ENCODE results near the gene CMTM7.

Gene CMTM7

DNA sequence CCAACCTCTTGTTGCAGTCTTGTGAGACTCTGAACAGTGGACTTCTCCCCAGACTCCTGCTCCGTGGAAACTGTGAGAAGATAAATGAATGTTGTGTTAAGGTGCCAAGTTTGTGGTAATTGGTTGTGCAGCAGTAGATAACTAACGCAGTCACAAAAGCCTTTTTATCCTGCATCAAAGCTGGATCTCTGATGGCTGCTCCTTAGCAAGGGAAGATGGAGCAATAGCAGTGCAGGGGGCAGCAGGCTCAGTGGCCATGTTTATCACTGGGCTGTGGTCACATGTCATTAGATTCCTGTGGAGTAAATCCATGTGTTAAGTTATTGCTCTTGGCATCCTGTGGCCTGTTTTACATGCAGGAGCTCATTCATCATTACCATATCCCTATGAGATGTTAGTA is 13.5 kb downstream of the CMTM7 start:
- H3K4me3 ChIP-seq (ENCODE audit: low read depth, low read length) = no peak overlapping the region
- TF ChIP-seq, protein P1, sequence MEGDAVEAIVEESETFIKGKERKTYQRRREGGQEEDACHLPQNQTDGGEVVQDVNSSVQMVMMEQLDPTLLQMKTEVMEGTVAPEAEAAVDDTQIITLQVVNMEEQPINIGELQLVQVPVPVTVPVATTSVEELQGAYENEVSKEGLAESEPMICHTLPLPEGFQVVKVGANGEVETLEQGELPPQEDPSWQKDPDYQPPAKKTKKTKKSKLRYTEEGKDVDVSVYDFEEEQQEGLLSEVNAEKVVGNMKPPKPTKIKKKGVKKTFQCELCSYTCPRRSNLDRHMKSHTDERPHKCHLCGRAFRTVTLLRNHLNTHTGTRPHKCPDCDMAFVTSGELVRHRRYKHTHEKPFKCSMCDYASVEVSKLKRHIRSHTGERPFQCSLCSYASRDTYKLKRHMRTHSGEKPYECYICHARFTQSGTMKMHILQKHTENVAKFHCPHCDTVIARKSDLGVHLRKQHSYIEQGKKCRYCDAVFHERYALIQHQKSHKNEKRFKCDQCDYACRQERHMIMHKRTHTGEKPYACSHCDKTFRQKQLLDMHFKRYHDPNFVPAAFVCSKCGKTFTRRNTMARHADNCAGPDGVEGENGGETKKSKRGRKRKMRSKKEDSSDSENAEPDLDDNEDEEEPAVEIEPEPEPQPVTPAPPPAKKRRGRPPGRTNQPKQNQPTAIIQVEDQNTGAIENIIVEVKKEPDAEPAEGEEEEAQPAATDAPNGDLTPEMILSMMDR (IDR thresholded peaks at IDR 0.05; ENCODE audit: low read depth, low read length, missing control alignments) = no peak
- no peak for DNase-seq (ENCODE audit: low read depth)

DNA sequence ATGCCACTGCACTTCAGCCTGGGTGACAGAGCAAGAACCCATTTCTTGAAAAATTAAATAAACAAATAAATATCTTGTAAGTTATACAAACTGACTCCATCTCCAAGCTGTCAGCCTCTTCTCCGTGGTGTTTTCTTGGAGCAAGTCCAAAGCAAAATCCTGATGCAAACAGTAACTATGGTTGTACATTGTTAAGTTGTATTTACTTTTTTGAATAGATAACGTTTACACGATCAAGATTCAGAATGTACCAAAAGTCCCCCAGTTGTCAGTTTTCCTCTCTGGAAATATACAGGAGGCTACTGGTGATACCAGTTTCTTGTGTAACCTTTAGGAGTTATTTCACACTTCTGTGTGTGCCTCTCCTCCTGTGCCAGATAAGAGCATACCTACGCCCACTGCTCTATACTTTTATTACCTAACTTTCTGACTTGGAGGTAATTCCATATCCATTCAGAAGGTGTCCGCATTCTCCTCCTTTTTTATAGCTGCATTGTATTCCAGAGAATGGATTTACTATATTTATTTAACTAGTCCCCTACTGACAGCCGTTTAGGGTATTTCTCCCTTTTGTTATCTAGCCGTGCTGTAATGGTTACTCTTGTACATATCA is 14.2 kb downstream of the CMTM7 start:
- TF ChIP-seq, protein P1 (IDR thresholded peaks at IDR 0.05; ENCODE audit: low read depth, low read length, missing control alignments) = no peak
- no peak for DNase-seq (ENCODE audit: low read depth)
- H3K4me3 ChIP-seq (ENCODE audit: low read depth, low read length) = no peak overlapping the region

DNA sequence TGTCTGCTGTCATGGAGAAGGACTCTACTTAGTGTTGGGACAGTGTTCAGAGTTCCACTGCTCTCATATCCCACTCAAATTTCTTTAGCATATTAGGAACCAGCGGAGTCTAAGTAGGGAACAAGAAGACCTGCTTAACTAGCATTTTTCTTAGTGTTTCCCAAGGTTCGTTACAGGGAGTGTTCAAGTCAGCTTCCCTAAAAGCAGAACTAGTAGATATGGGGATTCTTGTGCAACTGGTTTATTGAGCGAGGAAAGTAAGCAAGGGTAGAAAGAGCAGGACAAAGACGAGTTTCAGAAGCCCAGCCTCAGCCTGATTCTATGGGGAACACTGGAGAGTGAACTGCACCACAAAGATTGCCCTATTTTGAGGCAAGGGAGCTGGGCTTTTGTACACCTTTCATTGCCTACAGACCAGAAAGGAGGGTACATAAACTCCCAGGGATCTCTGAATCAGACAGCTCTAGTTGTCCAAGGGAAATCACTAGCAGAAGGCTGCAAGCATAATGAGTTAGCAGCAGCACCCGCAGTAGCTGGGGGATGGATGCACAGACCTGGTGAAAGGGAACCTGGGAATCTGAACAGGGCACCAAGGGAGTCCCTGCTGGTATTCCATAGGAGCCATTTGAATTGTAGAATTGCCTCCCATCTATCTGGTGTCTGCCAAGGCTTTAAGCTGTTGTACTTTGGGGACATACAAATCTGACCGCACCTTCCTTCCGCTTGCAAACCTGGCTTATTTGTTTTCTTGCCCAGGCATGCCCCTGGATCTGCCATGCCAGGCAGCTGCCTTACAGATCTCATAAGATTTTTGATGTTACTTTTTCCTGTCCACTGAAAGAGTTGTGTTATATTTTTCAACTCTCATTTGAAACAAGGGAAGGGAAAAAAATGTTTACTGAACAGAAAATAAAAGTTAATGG is 15.1 kb downstream of the CMTM7 start:
- H3K4me3 ChIP-seq (ENCODE audit: low read depth, low read length) = no peak overlapping the region
- TF ChIP-seq, protein P1 (IDR thresholded peaks at IDR 0.05; ENCODE audit: low read depth, low read length, missing control alignments) = no peak
- no peak for DNase-seq (ENCODE audit: low read depth)

DNA sequence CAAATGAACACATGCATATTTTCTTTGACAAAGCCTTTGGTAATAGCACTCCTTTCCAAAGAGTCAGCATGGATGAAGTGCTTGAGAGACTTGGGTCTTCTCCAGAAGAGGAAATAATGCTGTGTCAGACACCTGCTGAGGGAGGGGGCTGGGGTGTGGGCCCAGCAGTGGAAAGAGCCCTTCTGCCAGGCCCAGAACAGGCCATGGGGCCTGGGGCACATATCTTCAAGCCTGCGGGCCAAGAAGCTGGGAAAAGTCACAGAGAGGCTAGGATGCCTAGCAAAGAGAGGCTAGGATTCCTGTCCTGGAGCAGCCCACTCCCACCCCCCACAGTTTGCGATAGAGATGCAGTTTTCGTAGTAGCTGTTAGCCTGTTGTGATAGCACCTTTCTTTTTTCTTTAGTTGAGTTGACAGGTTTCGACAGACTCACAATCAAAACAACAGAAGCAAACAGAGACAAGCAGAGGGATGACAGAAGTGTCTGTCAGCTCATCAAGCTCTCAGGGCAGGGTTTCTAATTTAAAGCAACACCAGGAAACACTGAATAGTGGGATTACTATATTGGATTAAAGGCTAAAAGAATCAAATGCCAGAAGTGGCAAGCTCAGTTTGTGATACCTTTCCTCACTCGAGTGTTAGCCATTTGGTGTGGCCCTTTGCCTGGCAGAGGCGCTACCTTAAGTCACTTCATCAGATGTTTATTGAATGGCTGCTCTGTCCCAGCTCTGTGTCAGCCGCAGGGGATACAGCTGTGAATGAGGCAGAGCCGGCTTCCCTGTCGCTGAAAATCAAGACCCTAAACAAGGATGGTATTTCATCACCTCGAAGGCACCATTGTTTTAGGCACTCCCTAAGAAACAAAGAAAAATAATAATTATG is 19.0 kb downstream of the CMTM7 start:
- no peak for DNase-seq (ENCODE audit: low read depth)
- H3K4me3 ChIP-seq (ENCODE audit: low read depth, low read length) = no peak overlapping the region
- TF ChIP-seq, protein P1 (IDR thresholded peaks at IDR 0.05; ENCODE audit: low read depth, low read length, missing control alignments) = no peak

DNA sequence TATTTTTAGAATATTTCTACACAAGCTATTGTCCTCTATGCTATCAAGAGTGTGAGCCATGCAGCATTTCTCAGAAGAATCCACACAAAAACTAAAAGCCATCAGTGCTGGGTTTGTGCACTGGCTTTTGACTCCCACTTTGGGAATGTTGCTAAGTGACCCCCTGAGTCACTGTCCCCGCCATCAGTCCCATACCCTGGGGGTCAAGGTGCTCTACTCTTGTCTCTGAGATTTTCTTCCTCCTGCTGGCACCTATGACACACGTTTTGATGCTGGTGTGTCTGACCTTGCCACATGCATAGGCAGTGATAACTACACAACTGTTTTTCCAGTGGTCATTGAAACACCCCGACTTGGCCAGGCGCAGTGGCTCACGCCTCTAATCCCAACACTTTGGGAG is 19.8 kb downstream of the CMTM7 start:
- TF ChIP-seq, protein P1 (IDR thresholded peaks at IDR 0.05; ENCODE audit: low read depth, low read length, missing control alignments) = no peak
- H3K4me3 ChIP-seq (ENCODE audit: low read depth, low read length) = no peak overlapping the region
- no peak for DNase-seq (ENCODE audit: low read depth)

DNA sequence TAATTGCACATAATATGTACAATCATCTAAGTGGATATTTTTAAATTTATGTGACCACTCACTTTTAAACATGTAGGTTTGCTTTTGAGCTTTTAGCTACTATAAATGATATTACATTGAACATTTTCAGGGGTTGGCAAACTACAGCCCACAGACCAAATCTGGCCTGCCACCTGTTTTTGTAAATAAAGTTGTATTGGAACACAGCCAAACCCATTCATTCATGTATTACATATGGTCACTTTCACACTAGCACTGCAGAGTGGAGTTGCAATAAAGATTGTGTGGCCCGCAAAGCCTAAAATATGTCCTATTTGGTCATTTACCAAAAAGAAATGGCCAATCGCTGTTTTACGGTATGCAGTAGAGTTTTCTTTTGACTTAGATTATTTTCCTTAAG is 21.2 kb downstream of the CMTM7 start:
- DNase-seq (ENCODE audit: low read depth) = no peak

More for the DNA sequence above, 21.2 kb downstream of the CMTM7 start:
- H3K4me3 ChIP-seq (ENCODE audit: low read depth, low read length) = no peak overlapping the region
- TF ChIP-seq, protein P1 (IDR thresholded peaks at IDR 0.05; ENCODE audit: low read depth, low read length, missing control alignments) = no peak
